M059J (cell line): ENCODE data around the gene KCND1. TPM values are rescaled to one million over a fixed set of nuclear protein-coding genes. Genes with fewer than 3 reads are reported as not detected.

ENCODE experiments used
- DNase-seq: peaks from one replicate; pipeline ENCODE4 v3.0.0-alpha.2; 2012; ENCODE audit warnings: low read depth
- total RNA-seq: library from RNA; depleted of rRNA; stranded (reverse); fragments of >200 nt; shearing (Covaris generic); gene quantifications from 2 replicates; pipeline ENCODE4 v1.2.3, GENCODE V29; 2014

Gene KCND1
- total RNA-seq, 1 experiment from 2014 or later, result 1.7 TPM

GRCh38 chrX:48975041-48975440 lies 3.4 kb upstream of the KCND1 start:
- DNase-seq, result no peak

- DNase-seq, result no peak
Measured at GRCh38 chrX:48974574-48974973, 2.9 kb upstream of the KCND1 start.

- no peak for DNase-seq
Measured at GRCh38 chrX:48974033-48974432, 2.4 kb upstream of the KCND1 start.

- peak; percentile 65 for DNase-seq
Measured at GRCh38 chrX:48972220-48973164, 848 bp upstream of the KCND1 start.

- DNase-seq, result no peak
Measured at GRCh38 chrX:48969471-48969870, 2.2 kb downstream of the KCND1 start.

GRCh38 chrX:48968377-48968776 lies 3.3 kb downstream of the KCND1 start:
- DNase-seq, result no peak

GRCh38 chrX:48966796-48967579 lies 4.7 kb downstream of the KCND1 start:
- DNase-seq, result peak; percentile 73

- DNase-seq, result no peak
Measured at GRCh38 chrX:48965959-48966358, 5.7 kb downstream of the KCND1 start.

- DNase-seq, result no peak
Measured at GRCh38 chrX:48961585-48962091, 10.0 kb downstream of the KCND1 start.

GRCh38 chrX:48960291-48960690 lies 11.4 kb downstream of the KCND1 start:
- no peak for DNase-seq

- DNase-seq, result peak; percentile 79
Measured at GRCh38 chrX:48958635-48959094, 13.0 kb downstream of the KCND1 start.

- peak; percentile 98 for DNase-seq
Measured at GRCh38 chrX:48957827-48958634, 13.6 kb downstream of the KCND1 start.

- DNase-seq, result no peak
Measured at GRCh38 chrX:48957477-48957826, 14.2 kb downstream of the KCND1 start, which contains the start of gene OTUD5. Gene OTUD5 (minus strand): TSS chrX:48957607. CDS start chrX:48957570, 37 bp downstream.

GRCh38 chrX:48956728-48957414 lies 14.8 kb downstream of the KCND1 start:
- no peak for DNase-seq

- DNase-seq, result no peak
Measured at GRCh38 chrX:48948589-48948988, 23.1 kb downstream of the KCND1 start.

GRCh38 chrX:48945517-48946348 lies 25.9 kb downstream of the KCND1 start:
- DNase-seq, result peak; percentile 42

GRCh38 chrX:48942895-48943294 lies 28.7 kb downstream of the KCND1 start:
- no peak for DNase-seq

- DNase-seq, result no peak
Measured at GRCh38 chrX:48940404-48940955, 31.2 kb downstream of the KCND1 start.

- DNase-seq, result no peak
Measured at GRCh38 chrX:48939524-48940228, 32.0 kb downstream of the KCND1 start.
